Stimulated activated CD8-positive, alpha-beta memory T cell treated with anti-CD3 and anti-CD28 coated beads, Interleukin-7, amount 100 ng/mL, for 48 hours (primary cell): ENCODE measurements around the gene SH3D19.
"Not testable (repeated sequence)": the region's sequence is repeated elsewhere in the genome, so short reads cannot be mapped to it uniquely, and the experiment has no call there.

Experiments
- DNase-seq, 2 donors: peaks; one replicate each; pipeline ENCODE4 v3.0.0-alpha.2; 2020; ENCODE audit warnings: low read depth in 1 of 2; ENCODE audit errors: extremely low read depth in 1 of 2

Gene SH3D19

GRCh38 chr4:151322161-151322560 is 3.2 kb downstream of the SH3D19 start:
- not testable (repeated sequence) for DNase-seq

DNA sequence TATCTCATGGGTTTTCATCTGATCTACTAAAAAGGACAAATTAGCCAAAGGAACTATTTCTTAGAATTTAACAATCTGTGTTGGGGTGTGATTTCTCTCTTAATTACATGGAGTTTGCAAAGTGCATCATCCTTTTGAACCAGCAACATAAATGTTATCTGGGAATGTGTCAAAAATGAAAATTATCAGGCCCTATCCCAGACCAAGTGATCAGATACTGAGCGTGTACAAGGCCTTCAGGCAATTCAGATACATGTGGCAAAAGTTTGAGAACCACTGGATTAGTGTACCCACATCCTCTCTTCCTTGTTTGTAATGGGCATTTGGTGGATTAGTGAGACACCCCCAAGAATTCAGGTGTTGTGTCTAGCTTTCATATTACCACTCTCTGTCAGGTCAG is 3.8 kb downstream of the SH3D19 start:
- no peak for DNase-seq

- DNase-seq, result no peak
Measured at GRCh38 chr4:151319490-151319889, 5.9 kb downstream of the SH3D19 start.

- no peak for DNase-seq
Measured at GRCh38 chr4:151318307-151319006, 6.9 kb downstream of the SH3D19 start.

DNA sequence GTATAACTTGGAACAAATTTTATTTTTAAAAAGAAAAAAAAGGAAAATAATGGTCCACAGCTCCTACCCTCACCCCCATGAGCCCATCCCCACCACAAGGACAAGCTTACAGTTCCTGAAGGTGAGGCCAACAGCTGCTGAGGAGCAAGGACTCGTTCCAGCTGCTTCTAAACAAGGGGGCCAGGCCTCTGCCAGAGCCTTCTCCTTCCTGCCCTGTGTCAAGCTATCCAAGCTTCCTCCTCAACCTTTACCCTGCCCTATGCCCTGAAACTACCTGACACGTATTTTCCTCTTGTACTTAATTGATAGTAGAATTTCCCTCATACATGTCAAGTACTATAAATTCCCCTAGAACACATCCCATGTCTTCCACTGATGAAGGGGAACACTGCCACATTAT is 8.8 kb downstream of the SH3D19 start:
- DNase-seq, result no peak

DNA sequence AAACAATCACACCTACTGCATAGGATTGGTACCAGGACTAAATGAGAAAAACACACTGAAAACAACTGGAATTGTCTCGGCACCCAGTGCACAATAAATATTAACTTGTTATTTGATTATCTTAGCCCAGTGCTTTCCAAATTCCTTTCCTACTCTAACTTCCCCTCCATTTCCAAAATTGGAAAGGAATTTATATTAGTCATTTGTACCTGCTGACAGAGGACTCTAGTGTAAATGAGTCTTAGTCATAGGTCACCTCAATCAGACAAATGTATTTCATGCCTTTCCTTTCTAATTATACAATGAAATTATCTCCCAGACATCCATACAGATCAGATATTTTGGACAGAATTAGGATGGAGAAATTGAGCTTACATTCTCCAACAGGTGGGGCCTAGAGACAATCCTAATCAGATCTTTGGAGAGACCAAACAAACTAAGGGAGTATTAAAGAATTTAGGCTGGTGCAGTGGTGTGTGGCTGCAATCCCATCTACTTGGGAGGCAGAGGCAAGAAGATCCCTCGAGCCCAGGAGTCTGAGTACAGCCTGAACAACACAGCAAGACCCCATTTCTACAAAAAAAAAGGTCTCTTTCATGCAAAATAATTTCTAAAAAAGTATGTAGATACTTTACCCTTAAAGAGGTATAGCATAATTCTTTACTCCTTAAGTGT is 10.1 kb downstream of the SH3D19 start:
- DNase-seq, result no peak

DNA sequence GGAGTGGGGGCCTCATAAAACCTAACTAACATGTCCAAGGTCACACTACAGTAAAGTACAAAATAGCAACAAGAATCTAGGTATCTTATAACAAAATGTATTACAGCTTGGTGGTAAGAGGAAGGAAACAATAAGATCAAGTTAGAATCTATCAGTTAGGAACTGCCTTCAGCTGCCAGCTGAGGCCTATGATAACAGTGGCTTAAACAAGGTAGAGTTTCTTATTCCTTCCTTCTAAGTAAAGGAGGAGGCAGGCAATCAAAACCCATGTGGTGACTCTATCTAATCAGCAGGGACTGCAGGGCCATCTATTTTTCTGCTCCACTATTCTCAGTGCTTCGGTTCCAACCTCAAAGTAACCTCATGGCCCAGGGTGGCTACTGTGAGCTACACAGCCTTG is 10.9 kb downstream of the SH3D19 start:
- no peak for DNase-seq

GRCh38 chr4:151314010-151314355 is 11.4 kb downstream of the SH3D19 start:
- DNase-seq, result no peak

DNA sequence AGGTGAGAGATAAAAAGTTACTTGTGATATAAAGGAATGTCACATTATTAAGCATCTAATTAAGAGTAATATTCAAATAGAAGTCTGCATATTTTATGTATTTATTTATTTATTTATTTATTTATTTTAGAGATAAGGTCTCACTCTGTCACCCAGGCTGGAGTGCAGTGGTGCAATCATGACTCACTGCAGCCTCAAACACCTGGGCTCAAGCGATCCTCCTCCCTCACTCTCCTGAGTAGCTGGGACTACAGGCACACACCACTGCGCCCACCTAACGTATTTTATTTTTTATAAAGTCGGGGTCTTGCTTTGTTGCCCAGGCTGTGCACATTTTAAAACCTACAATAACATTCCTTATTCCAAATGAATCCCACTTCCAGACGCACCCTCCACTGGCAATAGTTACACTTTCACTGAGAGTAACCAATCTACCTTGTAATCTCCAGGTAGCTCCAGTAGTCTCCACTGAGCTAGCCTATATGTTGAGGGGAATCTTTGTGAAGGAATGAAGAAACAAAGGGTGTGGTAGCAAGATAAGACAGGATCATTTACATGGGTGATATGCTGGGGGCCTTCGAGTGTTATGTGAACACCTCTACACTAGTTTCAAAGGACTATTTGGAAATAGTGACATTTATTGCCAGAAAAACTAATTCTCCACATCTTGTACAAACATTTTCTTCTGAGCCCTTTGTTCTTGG is 11.9 kb downstream of the SH3D19 start:
- no peak for DNase-seq

GRCh38 chr4:151310124-151310728 is 15.2 kb downstream of the SH3D19 start:
- no peak for DNase-seq

GRCh38 chr4:151304755-151305154 is 20.6 kb downstream of the SH3D19 start:
- DNase-seq, result no peak

DNA sequence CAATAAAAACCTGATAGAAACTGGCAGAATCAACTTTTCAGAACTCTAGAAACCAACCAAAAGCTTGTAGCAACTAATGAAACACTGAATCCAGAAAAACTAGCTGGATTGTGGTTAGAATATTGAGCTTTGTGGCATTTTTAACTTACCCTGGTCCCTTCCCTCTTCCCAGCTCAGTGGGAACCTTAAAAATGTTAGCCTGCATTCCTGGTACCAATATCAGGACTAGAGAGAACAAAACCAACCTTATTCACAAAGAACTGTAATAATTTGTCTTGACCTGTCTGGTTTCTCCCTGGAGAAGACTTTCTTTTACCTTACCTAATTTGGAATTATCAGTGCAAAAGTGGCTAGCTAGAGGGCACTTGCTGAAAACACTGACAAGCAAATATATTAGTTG is 21.2 kb downstream of the SH3D19 start:
- no peak for DNase-seq

GRCh38 chr4:151302432-151302831 is 23.0 kb downstream of the SH3D19 start:
- DNase-seq, result no peak

DNA sequence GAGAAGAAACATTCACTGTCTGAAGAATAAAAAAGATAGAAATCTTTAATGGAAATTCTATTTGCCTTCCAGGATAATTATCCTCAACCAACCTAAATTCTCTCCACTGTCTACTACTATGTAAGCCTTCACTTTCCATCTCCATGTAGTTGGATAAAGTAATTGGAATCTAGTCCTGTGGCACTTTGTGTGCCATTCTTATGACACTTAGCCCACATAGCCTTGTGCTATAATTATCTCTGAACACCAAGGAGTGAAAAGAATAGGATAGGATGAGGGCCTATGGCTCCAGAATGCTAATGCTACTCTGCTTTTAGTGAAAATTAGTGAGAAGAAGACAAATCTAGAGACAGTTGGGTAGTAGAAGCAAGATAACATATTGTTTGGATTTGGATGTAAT is 28.2 kb downstream of the SH3D19 start:
- no peak for DNase-seq

DNA sequence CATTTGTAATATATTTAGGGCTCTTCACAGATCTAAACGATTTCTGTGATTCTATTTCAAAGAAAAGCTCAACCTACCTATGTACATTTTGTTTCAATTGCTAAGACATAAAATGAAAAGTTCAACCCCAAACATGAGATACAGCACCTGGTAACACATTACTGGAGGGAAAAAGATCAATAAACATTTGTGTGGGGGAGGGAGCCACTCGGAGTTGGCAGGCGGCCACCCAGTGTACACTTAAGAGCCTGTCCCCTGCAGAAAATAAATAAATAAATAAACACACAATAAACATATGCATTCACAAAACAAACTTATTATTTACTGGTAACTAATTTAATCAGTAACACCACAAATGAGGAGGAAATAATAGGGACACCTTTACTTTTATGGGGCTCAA is 29.2 kb downstream of the SH3D19 start:
- DNase-seq, result no peak

GRCh38 chr4:151294833-151295496 is 30.4 kb downstream of the SH3D19 start:
- DNase-seq, result no peak

- no peak for DNase-seq
Measured at GRCh38 chr4:151292038-151292437, 33.4 kb downstream of the SH3D19 start.

GRCh38 chr4:151291485-151291884 is 33.9 kb downstream of the SH3D19 start:
- no peak for DNase-seq

- no peak for DNase-seq
Measured at GRCh38 chr4:151287409-151287808, 38.0 kb downstream of the SH3D19 start.

- no peak for DNase-seq
Measured at GRCh38 chr4:151284534-151285245, 40.7 kb downstream of the SH3D19 start.
